ENCODE measurements around the gene EBF3.

Gene EBF3

DNA sequence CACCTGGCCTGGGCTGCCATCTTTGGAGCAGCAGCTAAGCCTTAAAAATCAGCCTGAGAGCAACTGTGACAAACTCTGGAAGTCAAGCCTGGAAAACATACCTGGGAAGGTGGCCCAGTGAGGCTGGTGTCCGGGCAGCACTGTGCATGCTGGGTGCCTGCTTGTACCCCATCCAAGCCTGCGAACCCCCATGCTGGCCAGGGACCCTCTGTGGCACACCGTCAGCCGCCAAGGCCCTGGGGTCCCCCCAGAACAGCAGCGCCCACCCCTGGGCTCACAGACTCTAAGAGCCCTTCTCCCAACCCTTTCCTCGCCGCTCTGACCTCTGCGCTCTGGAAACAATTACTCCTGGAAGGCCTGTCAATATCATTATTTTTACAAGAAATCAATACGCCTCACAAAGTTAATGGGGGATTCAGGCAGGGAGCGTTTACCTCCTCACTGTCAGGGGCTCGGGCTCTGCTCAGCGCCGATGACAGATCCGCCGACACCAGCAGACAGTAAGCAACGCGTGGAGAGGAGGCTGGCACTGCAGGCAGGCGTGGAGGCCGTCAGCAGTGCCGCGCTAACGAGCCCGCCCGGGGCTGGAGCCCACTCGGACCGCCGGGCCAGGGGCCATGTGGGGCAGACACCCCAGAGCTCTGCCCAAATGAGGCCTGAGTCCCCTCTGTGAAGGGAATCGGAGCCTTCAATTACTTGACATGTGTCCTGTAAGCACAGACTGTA, 54.4 kb downstream of the EBF3 start:
- DNase-seq, result no peak

- no peak for DNase-seq
Observed at GRCh38 chr10:129909080-129909479, 55.0 kb downstream of the EBF3 start.

DNA sequence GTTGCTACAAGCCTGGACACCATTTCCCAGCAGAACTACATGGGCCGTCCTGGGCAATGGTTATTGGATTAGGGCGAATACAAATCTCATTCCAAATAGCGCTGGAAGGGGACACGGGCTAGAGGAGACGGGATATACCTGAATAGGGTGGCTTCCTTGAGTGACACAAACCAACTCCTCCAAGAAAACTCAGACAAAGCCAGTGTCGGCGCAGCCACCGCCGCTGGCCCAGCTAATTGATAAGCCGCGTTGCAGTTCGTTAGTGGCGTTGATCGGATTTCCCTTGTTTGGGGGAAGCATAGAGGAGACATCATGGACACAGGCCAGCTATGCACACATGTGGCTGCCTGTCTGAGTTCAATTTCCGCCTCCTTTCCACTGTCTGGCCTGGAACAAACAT, 55.7 kb downstream of the EBF3 start:
- DNase-seq, result no peak

DNA sequence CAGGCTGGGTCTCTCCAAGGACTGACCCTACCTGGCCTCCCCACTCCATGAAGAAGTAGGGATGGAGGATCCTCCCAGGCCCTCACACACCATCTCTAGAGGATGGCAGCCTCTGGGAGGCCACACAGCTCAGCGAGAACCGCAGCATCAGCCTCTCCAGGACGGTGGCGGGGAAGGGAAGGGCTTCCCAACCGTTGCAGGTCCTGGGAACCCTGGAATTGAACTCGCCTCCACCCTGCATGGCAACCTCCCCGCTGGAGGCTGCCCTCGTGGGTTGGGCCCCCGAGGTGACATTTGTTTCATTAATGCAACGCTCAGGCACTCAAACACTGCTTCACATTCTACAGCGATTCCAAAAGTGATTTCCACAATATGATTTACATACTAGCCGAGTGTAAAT, 58.5 kb downstream of the EBF3 start:
- DNase-seq, result no peak

DNA sequence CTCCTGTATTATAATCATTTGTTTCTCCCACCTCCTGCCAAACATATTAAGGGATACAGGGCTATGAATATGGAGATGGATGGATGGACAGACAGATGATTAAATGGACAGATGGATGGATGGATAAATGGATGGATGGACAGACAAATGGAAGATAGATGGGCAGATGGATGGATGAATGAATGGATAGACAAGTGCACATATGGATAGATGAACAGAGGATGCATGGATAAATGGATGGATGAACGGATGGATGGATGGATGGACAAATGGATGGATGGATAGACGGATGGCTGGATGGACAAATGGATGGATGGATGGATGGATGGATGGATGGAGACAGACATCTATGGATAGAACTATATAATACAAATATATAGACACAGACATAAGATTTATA, 59.8 kb downstream of the EBF3 start:
- no peak for DNase-seq

DNA sequence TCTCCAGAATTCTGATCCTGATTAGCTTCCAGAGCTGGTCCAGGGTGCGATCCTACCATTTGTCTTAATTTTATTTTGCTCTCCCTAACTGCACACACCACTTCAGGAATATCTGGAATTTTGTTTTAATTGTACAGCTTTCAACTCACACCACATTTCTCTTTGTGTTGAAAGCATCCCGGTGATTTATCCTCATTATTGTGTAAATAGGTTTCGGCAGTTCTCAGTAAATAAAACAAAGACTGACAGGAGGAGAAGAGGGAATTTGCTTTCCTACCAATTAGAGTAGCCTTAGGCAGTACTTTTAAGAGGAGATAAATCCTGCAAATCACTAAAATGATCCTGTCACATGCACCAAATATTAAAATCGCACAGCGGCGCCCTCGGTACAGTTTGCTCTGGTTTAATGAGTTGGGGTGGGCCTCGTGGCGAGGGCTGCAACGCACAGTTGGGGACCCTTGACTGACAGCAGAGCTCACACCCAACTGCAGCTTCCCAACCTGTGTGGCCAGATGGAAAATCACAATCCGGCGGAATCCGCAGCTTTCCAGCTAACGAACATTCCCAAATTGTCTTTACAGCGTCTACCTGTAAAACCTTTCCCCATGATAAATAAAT, 62.6 kb downstream of the EBF3 start:
- no peak for DNase-seq

DNA sequence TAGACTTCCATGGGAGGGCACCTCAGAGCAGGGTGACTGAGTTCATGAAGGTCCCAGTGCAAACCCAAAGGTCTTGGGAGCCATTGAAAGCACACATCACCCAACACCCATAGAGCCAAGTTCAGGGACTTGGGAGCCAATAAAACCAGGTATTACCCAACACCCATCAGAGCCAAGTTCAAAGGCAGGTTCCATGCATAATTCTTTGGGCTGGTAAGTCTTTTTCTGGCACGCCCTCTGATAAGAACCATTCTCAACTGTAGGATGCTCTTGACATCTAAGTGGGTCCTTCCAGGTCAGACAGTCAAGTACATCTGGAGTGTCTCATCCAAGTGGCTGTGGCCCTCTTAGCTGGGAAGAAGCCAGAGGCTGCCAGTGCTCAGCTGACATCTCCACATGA, 63.2 kb downstream of the EBF3 start:
- no peak for DNase-seq

DNA sequence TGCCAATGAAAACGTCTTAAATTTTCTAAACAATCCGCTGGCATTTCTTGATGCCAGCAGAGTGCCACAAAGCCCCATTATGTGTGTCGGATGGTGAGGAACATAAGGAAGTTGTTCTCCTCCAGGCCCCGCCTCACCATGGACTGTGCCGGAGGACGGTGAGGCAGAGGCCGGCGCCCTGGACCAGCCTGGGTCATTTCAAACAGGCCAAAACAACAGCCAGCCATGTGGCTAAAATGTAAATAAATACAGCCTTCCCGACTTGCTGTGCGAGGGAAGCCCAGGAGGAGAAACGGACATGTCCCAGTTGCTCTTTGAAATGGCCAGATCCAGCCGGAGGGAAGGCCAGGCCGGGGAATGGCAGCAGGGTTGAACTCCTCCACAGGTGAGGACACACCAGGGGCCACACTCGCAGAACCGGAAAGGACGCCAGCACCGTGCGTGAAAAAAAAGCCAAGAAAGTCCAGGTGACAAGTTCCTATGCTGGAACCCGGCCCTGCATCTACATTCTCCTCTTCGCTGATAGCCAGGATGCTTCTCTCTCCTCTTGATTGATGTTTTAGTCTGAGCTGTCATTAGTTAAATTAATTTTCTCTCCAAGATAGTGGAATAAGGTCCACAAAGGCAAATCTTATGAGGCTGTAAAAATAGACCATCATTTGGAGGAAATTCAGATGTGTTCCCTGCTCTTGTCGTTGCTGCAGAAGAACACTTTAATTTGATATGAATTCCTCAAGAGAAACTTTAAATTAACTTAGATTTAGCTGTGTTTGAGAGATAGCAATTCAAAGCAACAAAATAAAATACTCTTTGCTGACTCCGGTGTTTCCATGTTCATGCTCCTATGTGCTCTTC, 64.6 kb downstream of the EBF3 start:
- no peak for DNase-seq

GRCh38 chr10:129898706-129899268, 65.3 kb downstream of the EBF3 start:
- DNase-seq, result no peak

GRCh38 chr10:129897871-129898626, 66.0 kb downstream of the EBF3 start:
- no peak for DNase-seq

GRCh38 chr10:129896860-129897200, 67.2 kb downstream of the EBF3 start:
- DNase-seq, result no peak

DNA sequence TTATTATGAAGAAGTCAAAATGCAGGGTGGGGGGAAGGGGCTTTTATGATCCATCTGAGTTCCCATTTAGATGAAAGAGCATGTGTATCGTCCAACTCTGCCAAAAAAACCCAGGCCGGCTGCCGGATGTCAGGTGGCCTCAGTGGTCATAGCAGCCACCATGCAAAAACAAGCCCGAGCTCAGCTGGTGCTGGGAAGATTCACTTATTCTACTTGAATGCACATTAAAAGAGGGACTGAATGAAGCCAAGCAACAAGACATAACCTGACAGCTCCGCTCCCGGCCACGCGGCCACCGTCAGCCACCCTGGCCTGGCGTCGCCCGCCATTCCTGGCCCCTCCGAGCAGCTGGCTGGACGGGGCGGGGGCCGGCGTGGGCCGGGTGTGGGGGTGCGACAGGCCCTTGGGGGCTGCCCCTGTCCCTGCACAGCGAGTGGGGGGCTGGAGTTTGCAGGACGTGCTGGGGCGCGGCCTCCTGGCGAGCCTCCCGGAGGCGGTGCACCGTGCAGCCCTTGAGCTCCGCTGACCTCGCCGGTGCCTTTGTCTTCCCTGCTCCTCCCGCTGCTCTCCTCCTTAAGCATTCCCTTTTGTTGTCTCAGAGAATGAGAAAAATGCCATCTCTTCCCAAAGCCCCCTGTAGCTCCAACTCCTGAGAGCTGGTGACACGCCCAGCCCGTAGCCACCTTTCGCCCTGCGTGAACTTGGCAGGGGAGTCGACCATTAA, 67.8 kb downstream of the EBF3 start:
- no peak for DNase-seq

- no peak for DNase-seq
Observed at GRCh38 chr10:129895811-129896135, 68.3 kb downstream of the EBF3 start.

- no peak for DNase-seq
Observed at GRCh38 chr10:129894698-129895097, 69.4 kb downstream of the EBF3 start.

GRCh38 chr10:129893104-129894089, 70.7 kb downstream of the EBF3 start:
- no peak for DNase-seq

DNA sequence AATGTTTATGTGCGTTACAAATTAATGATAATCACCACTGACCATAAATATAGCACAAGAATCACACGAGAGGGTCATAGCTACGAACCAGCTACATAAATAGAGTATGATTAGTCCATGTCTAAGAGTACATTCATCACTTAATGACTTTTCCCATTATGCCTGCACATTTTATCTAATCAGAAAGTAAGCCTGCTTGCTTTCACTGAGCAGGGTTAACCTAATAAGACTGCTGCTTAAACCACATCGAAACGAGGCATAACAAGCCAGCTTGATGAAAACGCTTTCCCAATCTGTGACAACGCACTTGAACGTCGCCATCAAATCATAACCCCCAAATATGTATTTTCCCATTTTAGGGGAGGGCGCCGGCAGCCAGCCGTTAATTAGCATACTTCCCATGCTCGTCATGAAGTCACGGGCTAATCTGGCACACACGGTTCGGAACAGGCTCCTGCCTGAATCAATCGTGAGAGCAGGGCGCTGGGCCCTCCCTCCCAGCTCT, 71.5 kb downstream of the EBF3 start:
- no peak for DNase-seq

DNA sequence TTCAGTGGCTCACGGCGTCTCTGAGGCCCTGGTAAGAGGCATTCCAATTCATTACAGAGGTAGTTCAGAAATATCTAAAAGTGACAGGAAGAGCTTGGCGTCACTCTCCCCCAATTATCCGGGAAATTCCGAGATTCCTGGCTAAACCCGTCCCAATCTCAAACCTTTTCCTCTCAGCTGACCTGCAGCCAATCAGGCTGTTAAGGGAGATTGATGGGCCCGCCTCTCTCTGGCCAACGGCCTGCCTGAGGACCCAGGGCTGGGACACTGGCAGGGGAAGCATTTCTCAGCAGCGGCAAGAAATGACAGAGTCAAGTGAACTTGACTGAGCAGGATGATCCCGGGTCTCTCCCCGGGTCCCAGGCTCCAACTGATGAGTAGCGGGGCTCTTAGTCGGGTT, 72.3 kb downstream of the EBF3 start:
- no peak for DNase-seq

GRCh38 chr10:129890170-129890569, 73.9 kb downstream of the EBF3 start:
- no peak for DNase-seq

DNA sequence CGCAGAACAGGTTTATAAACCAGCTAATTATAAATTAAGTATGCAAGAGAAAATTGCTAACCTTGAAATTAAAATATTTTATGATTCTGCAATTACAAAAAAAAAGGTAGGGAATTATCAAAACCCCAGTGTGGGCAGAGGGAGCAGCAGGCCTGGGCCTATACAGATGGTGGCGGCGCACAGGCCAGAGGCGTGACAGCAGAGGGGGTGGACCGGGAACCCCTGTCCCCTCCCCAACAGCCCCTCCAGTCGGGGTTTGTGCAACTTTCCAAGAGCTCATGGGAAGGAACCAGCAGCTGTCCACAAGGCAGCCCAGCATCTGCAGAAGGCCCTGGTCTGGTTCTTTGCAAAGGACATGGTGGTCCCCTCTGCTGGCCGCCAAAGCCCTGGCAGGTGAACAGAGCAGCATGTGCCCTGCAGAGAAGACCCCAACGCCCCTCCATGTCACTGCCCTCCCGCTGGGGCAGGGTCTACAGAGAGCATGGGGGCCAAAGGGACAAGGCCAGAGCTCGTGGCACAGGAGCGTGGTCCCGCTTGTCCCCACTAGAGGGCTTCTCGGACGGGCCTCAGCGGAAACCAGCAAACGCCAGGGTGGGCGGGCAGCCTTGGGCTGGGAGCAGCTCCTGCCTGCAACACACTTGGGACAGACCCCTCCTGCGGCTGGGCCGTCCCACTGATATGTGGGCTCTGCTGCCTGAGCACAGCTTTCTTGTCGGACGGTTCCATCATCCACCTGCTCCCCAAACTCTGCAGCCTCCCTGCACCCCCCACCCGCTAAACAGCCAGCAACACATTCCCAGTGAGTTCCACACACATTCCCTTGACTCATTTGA, 75.1 kb downstream of the EBF3 start:
- DNase-seq, result peak; percentile 31

Data from CD4-positive, alpha-beta T cell treated with Interleukin-17A for 1 hour (primary cell).